ENCODE data around the gene EMX2.

EMX2 gene

DNA sequence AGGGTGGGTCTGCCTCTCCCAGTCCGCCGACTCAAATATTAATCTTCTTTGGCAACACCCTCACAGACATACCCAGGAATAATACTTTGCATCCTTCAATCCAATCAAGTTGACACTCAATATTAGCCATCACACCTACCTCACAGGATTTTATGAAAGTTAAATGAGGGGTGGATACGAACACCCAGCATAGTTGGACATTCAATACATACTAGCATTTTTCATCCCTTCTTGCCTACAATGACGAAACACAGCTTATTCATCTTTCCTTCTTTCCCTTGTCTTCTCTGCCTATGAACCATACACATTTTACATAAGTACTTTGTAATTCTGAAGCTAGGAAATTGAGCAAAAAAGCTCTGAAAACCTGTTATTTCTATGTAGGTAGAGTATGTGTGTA, 48.5 kb downstream of the EMX2 start:
- DNase-seq: no peak

DNA sequence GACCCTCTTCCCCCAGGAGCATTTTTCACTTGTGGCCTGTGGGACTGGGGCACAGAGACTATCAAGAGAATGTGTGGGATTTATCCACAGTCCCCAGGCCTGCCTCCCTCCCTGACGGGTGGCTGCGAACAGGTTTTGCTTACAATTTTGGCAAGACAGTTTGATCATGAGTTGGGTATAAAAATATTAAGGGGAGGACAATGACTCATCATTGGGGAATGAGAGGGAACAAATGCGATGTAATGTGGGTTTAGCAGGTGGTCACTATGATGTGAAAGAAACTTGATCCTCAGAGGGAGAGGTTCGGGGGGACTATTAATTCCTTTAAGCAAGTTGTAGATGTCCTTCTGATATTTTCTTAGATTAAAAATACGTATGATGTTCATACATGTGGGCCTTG, 52.2 kb downstream of the EMX2 start:
- DNase-seq: no peak

DNA sequence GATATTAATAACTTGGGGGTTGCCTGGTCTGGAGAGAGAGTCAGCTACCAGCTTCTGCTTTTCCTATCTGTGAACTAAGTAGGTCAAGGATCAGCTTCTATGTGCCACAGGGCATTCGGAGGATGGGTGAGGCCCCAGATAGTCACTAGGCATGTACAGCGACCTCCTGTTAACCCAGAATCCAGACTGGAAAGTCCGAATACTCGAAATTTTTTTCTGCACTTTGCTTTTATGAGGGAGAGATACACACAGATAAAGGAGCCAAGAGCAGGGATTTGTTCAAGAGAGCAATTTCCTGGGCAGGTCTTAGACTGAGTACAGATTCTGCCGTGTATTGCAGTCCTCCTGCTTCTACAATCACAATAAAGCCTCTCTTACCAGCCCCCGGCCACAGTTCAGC, 54.2 kb downstream of the EMX2 start:
- DNase-seq: no peak

DNA sequence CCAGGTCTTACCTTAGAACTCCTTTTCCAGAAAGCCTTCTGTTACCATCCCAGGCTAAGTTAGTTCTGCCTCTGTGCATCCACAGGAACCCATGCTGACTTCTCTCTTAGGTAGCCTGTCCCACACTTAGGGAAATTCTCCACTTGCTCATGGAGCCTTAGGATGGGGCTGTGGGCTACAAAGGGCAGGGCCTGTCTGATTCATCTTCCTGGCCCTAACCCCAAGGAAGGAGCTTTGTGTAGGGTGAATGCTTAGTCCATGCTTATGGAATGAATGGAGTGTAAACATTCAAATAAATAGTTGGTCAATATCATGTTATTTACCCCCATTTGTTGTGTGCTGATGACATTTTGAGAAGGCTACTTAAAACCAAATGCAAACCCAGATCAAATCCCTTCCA, 54.7 kb downstream of the EMX2 start:
- DNase-seq: no peak

All from nucleus accumbens (tissue), 56 donors.